ENCODE results near the gene SHQ1.
"Not testable (repeated sequence)": the region's sequence is repeated elsewhere in the genome, so short reads cannot be mapped to it uniquely, and the experiment has no call there.

SHQ1 gene

GRCh38 chr3:72800869-72801268 lies 47.4 kb downstream of the SHQ1 start:
- no peak for DNase-seq (ENCODE audit: low read depth in 2 of 2)

GRCh38 chr3:72798552-72799195 lies 49.6 kb downstream of the SHQ1 start:
- DNase-seq (ENCODE audit: low read depth in 2 of 2) = no peak

- no peak for DNase-seq (ENCODE audit: low read depth in 2 of 2)
Measured at GRCh38 chr3:72797773-72798543, 50.3 kb downstream of the SHQ1 start.

- no peak for DNase-seq (ENCODE audit: low read depth in 2 of 2)
Measured at GRCh38 chr3:72794079-72794478, 54.2 kb downstream of the SHQ1 start.

GRCh38 chr3:72791161-72791560 lies 57.1 kb downstream of the SHQ1 start:
- DNase-seq (ENCODE audit: low read depth in 2 of 2) = no peak

GRCh38 chr3:72789786-72790185 lies 58.5 kb downstream of the SHQ1 start:
- DNase-seq (ENCODE audit: low read depth in 2 of 2) = no peak

- DNase-seq (ENCODE audit: low read depth in 2 of 2) = not testable (repeated sequence)
Measured at GRCh38 chr3:72788232-72788631, 60.0 kb downstream of the SHQ1 start.

- DNase-seq (ENCODE audit: low read depth in 2 of 2) = no peak
Measured at GRCh38 chr3:72786668-72787067, 61.6 kb downstream of the SHQ1 start.

- DNase-seq (ENCODE audit: low read depth in 2 of 2) = no peak
Measured at GRCh38 chr3:72784226-72784625, 64.0 kb downstream of the SHQ1 start.

GRCh38 chr3:72782521-72782920 lies 65.7 kb downstream of the SHQ1 start:
- no peak for DNase-seq (ENCODE audit: low read depth in 2 of 2)

GRCh38 chr3:72769758-72770540 lies 78.3 kb downstream of the SHQ1 start:
- DNase-seq (ENCODE audit: low read depth in 2 of 2) = no peak

GRCh38 chr3:72768936-72769335 lies 79.3 kb downstream of the SHQ1 start:
- no peak for DNase-seq (ENCODE audit: low read depth in 2 of 2)

- DNase-seq (ENCODE audit: low read depth in 2 of 2) = no peak
Measured at GRCh38 chr3:72768481-72768880, 79.8 kb downstream of the SHQ1 start.

- DNase-seq (ENCODE audit: low read depth in 2 of 2) = no peak
Measured at GRCh38 chr3:72768006-72768441, 80.2 kb downstream of the SHQ1 start.

- no peak for DNase-seq (ENCODE audit: low read depth in 2 of 2)
Measured at GRCh38 chr3:72766866-72767265, 81.4 kb downstream of the SHQ1 start.

- no peak for DNase-seq (ENCODE audit: low read depth in 2 of 2)
Measured at GRCh38 chr3:72763751-72764440, 84.3 kb downstream of the SHQ1 start.

GRCh38 chr3:72761410-72761809 lies 86.8 kb downstream of the SHQ1 start:
- no peak for DNase-seq (ENCODE audit: low read depth in 2 of 2)

- DNase-seq (ENCODE audit: low read depth in 2 of 2) = no peak
Measured at GRCh38 chr3:72760225-72760624, 88.0 kb downstream of the SHQ1 start.

- DNase-seq (ENCODE audit: low read depth in 2 of 2) = no peak
Measured at GRCh38 chr3:72756900-72757299, 91.3 kb downstream of the SHQ1 start.

GRCh38 chr3:72754582-72754981 lies 93.7 kb downstream of the SHQ1 start:
- no peak for DNase-seq (ENCODE audit: low read depth in 2 of 2)

- no peak for DNase-seq (ENCODE audit: low read depth in 2 of 2)
Measured at GRCh38 chr3:72753495-72753894, 94.8 kb downstream of the SHQ1 start.

GRCh38 chr3:72750405-72750965 lies 97.8 kb downstream of the SHQ1 start:
- no peak for DNase-seq (ENCODE audit: low read depth in 2 of 2)
